Measurements from ENCODE around the gene SUN2.

The SUN2 gene

DNA sequence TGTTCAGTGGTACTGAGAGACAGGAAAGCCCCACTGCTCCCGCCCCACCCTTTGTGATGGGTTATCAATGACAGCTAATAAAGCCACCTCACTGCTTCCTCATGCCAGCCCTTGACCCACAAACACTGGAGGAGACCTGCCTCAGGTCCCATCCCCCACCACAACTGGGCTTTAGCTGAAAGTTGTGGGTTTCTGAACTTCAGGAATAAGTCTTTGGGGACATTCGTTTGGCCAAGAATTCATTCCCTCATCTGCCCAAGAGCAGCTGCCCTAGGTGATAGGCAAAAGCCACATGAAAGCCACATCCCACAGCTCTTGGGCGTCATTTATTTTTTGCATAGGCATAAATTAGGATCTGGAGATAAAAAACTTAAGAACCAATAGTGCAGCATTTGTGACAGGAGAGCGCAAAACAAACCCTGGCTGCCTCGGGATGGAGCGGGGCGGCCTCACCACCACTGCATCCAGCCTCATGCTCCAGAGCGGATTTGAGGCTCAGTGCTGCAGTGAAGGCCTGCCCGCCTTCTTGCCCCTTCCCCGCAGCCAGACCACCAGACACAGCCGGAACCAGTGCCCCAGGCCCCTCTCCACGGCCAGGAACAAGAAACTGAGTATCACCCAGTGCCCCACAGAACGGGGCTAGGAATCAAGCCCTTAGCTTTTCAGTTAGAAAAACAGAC, 21.2 kb downstream of the SUN2 start:
- DNase-seq, result no peak

DNA sequence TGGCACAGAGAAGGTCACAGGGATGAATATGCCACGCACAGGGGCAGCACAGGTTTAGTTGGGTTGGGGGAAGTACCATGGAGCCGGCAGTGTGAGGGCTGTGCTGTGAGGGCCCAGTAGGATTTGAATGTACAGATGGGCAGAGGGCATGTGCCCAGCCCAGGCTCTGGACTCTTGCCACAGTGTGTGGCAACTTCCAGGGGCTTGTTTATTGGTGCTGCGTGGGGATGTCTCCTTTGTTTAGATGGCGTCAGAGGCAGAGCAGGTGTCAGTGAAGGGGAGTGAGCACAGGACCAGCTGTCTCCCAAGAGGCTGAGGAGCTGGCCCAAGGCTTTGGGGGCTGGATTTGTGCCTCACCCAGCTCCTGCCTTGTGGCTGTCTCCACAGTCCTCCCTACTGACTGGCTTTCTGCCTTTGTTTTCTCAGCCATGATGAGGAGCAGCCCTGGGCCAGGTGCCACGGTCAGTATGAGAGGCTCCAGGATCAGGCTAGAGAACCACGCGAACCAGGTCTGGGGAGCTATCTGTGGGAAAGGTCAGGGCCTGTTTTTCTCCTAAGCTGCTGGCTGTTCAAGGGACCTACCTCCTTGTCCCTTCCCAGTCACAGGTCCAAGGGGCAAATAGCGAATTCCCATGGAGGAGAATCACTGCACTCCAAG, 21.9 kb downstream of the SUN2 start:
- DNase-seq, result no peak

DNA sequence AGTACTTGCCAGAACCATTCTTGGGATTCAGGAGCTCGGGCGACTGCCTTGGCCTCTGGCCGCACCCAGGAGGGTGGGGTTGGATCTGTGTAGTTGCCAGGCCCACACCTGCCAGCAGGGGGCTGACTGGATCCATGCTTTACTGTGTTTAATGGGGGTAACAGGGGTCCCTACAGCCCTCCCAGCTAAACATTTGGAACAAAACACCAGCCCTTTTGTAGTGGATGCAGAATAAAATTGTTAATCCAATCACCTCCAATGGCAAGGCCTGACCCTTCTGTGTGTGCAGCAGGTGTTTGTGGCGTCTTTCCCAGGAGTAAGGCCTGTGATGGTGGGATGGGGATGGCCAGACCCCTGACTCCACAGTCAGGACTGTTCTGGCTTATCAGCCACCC, 22.5 kb downstream of the SUN2 start:
- peak in 1 of 5 donors; percentile 40 for DNase-seq

DNA sequence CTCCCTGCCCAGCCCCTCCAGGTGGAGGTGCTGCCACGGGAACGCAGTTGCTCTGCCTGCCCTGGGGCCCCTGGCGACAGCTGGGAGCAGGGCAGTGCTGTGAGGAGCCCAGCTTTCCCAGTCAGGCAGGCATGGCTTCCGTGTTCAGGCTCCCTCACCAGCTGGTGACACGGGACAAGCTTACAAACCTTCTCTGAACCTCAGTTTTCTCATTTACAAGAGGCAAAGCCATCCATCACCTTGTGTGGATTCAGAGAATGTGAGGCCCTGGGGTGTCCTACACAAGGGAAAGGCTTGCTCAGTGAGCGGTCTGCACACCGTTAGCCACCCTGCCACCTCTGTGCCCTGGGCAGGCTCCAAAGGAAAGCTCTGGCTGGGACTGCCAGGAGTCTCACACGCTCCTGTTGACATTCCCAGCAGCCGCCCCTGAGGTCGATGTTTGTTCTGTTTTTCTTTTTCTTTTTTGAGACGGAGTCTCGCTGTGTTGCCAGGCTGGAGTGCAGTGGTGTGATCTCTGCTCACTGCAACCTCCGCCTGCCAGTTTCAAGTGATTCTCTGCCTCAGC, 23.5 kb downstream of the SUN2 start:
- no peak for DNase-seq

DNA sequence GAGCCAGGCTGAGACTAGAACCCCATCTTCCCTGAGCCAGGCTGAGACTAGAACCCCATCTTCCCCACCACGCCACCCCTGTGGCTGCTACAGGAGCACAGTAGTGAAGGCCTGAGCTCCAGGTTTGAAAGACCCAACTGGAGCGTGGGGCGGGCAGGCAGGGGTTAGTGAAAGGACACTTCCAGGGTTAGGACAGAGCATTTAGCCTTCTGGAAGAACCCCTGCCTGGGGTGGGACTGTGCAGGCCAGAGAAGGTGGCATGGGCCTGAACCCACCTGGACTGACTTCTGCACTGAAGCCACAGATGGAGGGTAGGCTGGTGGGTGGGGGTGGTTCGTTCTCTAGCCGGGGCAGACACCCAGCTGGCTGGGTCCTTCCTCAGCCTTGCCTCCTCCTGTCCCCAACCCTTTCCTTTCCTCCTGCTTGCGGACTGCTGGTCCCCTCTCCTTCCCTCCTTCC, 24.1 kb downstream of the SUN2 start:
- DNase-seq, result no peak

DNA sequence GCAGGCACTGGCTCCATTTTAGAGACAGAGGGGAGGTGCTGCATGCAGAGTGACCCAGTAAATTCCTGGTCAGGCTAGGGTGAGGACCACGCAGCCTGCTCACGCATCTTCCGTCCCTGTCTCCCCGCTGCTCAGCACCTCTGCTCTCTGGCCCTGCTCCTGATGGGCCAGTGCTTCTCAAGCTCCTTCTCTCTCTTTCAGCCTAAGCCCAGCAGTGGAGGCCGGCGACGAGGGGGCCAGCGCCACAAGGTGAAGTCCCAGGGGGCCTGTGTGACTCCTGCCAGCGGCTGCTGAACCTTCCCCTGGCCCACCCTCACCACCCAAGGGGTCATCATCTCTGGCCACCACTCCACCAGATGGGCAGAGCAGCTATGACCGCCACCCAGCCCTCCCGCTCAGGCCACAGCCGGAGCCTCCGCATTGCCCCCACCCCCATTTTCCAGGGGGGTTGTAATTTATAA, 25.4 kb downstream of the SUN2 start:
- DNase-seq, result no peak

DNA sequence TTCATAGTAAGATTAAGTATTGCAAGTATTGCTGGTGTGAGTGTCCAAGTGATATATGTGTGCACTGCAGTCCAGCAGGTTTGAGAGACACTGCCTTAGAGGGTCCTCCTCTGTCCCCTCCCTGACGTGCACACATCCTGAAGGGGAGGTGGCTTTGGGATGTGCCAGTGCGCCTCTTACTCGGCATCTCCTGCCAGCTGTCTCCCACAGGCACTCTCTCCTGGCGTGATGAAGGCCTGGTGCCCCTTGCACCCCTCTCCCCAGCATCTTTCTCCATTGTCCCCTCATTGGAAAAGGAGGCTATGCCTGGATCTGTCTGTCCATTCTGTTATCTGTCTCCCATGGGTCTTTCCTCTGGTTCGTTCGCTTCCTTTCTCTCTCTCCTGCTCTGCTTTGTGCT, 25.9 kb downstream of the SUN2 start:
- no peak for DNase-seq

DNA sequence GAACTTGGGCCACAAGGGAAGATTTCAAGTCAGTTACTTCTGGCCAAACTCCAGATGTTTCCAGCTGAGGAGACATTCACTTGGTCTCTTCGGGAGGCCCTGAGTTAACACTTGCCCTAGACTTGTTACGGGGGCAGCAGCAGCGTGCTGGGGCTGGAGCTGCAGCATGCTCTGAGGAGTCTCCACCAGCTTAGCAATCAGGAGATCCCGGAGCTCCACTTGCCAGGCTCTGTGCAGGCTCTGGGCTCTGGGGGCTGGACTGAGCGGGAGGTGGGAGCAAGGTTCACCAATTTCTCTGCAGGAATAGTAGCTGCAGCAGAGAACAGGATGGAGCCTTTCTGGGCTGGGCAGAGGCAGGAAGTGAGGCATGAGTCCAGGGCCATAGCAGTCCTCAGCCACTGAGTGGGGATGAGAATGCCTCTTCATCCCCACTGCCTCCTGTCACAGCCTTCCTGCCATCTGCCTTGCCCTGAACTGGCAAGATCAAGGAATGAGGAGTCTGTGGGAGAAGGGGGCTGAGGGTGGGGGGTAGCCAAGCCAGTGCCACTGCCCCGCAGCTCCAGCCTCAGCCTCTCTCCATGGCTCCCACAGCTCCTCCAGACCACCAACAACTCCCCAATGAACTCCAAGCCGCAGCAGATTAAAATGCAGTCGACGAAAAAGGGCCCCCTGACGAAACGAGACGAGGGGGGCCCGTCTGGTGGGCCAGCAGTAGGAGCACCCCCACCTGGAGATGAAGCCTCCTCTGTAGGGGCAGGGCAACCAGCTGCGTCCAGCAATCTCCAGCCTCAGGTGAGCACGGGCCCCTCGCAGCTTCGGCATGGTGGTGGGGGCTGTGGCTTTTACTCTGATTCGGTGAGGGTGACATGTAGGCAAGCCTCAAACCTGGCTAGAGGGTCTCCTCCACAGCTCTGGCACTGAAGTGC, 26.7 kb downstream of the SUN2 start:
- no peak for DNase-seq

DNA sequence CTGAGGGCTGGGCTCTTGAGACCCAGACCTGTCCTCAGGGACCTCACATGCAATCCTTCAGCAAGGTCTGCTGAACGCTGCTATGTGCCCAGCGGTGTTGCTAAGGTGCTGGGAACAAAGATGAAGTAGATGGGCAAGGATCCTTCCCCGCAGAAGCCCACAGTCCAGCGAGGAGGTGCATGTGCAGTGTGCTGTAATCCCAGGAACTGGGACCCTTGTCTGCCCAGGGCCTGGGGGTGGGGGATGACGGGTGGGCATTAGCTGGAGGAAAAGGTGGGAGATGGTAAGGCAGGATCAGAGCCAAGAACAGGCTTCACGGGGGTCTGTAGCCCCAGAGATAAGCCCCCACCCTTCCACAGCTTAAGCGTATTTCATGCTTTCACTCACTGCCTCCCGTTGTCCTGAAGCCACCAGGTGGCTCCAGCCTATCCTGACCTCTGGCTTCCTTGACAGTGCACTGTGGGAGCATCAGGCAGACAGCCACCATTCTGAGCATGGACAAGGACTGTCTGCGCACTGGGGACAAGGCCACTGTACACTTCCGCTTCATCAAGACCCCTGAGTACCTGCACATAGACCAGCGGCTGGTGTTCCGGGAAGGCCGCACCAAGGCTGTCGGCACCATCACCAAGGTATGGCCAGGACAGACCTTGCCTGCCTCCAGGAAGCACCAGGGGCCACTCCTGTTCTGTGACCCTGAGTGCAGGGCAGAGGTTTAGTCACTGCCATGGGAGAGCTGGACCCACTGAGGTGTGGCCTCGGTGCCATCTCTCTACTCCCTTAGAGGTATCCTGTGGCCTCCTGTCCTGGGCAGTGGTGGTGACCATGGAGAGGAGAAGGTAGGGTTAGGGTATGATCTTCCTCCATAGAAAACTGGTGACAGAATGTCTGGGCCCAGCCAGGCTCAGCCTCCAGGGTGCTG, 28.0 kb downstream of the SUN2 start:
- DNase-seq, result no peak

DNA sequence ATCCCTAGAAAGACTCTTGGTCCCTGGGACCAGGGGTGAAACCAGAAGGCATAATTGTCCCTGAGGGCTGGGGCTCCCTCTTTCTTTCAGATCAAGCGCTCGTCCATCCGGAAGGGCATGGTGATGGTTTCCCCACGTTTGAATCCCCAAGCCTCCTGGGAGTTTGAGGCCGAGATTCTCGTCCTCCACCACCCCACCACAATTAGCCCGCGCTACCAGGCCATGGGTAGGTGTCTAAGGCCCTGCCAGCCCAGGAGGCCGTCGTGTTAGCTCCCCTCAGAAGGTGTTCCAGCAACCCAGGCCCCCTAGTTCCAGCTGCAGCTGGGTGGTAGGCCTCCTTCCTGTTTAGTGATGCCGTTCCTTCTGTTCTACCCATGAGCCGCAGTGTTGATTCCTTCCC, 28.7 kb downstream of the SUN2 start:
- DNase-seq, result no peak

DNA sequence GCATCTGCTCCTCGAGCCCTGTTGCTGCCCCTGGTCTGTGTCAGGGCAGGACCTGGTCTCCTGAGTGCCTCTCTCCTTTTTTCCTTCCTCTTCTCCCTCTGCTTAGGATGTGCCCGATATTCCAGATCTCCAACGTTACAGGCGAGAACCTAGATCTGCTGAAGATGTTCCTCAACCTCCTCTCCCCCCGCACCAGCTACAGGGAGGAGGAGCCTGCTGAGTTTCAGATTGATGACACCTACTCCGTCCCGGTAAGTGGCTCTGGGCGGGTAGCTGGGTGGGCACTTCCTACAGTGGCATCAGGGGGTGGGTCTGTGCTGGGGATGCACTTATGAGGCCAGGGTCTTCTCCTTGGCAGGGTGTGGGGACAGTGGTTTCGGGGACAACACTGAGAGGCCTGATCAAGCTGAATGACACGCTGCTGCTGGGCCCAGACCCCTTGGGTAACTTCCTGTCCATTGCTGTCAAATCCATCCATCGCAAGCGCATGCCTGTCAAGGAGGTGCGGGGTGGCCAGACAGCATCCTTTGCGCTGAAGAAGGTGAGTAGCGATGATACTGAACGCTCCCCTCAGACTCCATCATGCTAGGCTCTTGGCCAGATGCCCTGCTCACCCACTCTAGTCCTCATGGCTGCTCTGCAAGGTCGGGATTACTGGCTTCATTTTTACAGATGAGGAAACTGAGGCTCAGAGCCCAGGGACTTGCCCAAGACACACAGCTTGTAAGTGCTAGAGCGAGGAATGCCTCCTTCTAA, 29.7 kb downstream of the SUN2 start:
- DNase-seq, result no peak

DNA sequence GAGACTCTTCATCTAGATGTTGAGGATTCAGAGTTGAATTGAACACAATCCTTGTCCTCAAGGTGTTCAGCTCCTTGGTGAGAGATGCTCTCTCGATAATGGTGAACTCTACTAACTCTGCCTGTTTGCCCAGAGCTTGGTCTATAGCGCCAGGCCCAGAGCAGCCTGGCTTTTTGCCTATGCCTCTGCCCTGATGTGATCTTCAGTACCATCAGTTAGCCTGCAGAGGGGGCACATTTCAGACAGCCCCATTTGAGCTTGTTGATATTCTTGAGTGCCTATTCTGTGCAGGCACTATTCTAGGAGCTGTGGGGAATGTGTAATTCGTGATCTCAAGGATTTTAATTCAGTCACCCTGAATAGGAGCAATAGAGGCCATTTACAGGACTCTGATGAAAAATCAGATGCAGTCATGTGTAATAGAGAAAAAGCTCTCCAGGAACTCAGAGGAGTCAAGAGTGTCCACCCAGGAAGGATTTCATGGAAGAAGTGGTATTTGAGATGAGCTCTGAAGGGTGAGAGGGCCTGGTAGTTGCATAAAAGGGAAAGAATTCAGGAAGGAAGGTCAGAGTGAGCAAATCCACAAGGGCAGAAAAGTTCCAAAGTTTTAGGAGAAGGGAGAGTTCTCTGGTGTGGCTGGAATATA, 30.7 kb downstream of the SUN2 start:
- peak in 2 of 5 donors; percentile 25 to 42 for DNase-seq

DNA sequence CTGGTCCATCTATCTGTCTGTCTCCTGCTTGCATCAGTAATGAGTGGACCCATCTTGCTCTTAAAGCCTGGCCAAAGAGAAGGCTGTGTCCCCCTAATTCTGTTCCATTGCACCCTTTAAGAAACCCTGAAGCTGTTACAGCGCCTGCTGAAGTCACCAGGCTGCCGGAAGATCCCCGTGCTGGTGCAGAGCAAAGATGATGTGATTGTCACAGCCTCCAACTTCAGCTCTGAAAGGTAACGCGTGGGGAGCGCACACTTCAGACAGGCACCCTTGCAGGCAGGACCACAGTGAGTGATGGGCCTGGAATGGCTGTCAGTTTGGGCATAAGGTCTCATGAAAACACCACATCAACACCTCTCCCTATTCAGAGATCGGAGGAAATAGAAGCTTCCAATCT, 31.6 kb downstream of the SUN2 start:
- no peak for DNase-seq

DNA sequence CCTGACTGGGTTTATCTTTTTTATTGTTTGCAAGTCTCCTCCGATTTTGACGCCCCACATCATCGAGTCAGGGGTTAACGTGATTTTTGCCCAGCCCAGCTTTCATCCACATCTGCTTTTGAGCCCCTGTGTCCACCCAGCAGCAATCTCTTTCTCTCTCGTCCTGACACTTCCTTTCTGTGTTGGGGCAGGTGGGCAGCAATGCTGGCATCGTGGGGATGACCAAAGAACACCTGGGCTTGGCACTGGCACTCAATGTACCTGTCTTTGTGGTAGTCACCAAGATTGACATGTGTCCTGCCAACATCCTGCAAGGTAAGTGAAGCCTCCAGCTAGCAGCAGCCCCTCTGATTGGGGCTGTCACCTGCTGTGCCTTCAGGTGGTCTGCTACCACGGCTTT, 34.2 kb downstream of the SUN2 start:
- no peak for DNase-seq

DNA sequence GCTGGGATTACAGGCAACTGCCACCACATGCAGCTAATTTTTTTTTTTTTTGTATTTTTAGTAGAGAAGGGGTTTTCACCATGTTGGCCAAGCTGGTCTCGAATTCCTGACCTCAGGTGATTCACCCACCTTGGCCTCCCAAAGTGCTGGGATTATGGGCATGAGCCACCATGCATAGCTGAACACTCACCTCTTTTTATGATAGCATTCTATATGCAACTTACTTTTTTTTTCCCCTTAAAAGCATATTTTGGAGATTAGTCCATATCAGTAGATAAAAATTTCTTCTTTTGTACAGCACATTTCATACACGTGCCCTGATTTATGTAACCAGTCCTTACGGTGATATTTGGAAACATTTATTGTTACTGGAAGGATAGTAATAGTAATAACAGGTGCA, 35.4 kb downstream of the SUN2 start:
- DNase-seq, result no peak

DNA sequence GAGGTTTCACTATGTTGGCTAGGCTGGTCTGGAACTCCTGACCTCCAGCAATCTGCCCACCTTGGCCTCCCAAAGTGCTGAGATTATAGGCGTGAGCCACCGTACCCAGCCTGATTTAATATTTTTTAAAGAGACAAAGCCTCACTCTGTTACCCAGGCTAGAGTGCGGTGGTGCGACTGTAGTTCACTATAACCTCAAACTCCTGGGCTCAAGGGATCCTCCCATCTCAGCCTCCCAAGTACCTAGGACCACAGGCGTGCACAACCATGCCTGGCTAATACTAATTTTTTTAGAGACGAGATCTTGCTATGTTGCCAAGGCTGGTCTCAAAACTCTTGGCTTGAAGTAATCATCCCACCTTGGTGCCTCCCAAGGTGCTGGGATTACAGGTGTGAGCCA, 36.6 kb downstream of the SUN2 start:
- no peak for DNase-seq

DNA sequence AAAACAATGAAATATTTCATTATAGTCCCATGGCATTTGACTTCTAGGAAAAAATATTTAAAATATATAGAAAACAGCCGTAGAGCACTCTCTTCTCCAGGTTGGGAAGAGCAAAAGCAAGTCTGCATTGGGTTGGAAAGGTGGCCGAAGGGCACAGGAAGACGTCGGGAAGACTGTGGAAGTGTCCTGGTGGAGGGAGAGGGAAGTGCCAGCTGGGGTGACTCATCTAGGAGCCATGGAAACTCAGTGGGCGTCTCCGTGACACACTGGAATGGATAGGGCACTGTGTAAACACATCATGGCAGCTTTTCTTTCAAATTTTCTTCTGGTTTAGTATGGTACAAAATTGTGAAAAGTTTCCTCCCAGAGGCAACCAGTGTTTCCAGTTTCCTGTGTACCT, 37.4 kb downstream of the SUN2 start:
- no peak for DNase-seq

DNA sequence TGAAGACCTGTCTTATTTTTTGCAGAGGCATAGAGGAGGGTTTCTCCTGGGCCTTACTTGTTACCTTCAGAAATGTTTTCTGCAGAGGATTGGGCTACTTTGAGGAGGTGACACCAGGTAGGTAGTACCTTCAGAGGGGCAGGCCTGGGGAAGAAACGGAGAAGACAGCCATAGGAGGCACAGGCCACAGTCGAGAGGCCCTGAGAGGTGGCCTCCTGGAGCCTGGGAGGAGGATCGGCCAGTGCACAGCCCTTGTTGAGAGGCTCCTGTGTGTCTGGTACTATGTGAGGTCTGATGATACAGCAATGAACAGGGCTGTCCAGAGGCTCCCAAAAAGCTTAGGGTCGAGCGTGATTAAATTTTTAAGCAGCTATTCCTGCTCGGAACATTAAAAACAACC, 38.6 kb downstream of the SUN2 start:
- DNase-seq, result no peak

DNA sequence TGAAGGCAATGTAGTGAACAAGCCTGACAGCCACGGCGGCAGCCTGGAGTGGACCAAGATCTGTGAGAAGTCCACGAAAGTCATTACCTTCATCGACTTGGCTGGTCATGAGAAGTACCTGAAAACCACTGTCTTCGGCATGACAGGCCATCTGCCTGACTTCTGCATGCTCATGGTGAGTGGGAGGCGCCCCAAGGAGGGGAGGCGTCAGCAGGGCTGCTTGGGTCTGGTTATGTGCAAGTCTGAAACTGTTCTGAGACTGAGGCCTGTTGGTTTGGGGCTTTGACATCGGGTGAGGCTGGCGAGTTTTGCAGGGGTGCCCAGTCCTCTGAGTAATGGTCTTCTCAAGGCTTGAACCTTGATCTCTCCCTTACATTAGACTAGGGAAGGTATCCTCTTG, 39.0 kb downstream of the SUN2 start:
- no peak for DNase-seq

DNA sequence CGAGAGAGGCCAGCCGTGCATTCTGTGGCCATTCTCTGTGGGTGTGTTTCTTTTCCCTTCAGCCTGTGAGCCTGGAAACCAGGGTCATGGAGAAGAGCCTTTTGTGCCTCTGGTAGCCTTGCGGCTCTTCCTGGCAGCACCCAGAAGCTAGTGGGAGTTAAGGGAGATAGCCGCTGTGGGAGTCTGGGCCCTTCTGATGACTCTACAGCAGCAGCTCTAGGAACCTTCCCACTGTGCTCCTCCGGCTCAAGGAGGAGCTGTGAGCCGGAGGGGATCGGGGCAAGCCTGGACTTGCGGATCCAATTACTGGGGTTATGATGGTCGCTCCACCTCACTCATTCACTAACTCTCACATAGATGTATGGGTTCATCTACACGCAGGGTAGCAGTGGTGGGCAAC, 39.5 kb downstream of the SUN2 start:
- no peak for DNase-seq

DNA sequence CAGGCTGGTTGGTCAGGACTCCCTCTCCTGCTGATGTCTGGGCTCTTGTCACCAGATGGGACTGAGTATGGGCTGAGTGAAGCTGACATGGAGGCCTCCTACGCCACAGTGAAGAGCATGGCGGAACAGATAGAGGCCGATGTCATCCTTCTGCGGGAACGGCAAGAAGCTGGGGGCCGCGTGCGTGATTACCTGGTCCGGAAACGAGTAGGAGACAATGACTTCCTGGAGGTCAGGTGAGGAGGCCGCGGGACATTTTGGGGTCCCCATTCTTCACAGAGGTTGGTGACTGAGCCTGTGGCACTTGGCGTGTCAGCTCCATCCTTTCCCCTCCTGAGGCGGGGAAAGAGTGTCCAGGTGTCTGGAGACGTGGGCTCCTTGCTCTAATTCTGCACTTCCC, 39.9 kb downstream of the SUN2 start:
- no peak for DNase-seq
